Pulmonary artery endothelial cell (primary cell): Measurements from ENCODE around the gene SH3GL1. TPM values are rescaled to one million over a fixed set of nuclear protein-coding genes. Genes with fewer than 3 reads are reported as not detected.

Experiments used
- DNase-seq: peaks from one replicate; pipeline ENCODE4 v3.0.0-alpha.2; 2011; ENCODE audit warnings: low read depth, low spot score
- total RNA-seq: library from RNA; depleted of rRNA; stranded (reverse); fragments of >200 nt; gene quantifications from 2 replicates; pipeline ENCODE4 v1.2.3, GENCODE V29; 2014

The SH3GL1 gene
- total RNA-seq, 1 donor from 2014 or later, result 48.3 TPM

- no peak for DNase-seq
These were observed 24.2 kb downstream of the SH3GL1 start for GRCh38 chr19:4376028-4376670.

GRCh38 chr19:4375164-4376027, 25.0 kb downstream of the SH3GL1 start:
- DNase-seq, result no peak

GRCh38 chr19:4374498-4375163, 25.7 kb downstream of the SH3GL1 start:
- no peak for DNase-seq

DNA sequence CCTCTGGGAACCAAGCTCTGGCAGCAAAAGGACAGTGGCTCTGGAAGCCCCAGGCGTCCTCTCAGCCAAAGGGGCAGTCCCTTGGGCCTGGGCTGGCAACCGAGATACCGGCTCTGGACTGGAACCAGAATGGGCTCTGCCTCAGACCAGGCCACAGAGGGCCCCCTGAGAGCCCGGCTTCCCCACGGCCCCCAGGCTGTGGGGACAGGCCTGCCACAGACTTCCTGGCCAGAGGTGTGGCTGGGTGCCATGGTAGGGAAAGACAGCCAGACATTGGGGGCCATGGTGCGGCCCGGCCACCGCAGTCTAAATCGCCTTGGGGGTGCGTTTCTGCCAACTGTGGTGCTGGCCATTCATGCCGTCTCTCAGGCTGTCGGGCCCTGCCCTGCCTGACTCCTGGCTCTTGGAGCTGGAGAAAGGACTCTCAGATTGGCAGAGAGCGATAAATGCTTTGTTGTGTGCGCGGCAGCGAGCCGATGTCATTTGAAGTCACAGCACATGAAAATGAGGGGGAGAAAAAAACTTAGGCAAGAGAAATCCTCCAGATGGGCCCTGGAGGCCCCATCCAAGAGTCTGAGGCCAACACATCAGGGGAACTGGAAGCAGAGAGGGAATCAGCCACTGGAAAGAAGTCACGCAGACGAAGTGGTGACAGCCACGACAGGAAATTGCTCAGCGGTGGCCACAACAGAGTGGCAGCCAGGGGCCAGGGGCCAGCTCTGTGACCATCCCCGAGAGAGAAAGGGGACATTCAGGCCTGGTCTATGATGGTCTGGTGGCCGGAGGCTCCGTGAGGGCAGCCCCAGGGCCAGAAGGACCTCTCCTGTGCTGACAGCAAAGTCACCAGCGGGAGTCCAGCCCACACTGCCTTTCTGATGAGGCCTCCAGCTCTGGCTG, 26.5 kb downstream of the SH3GL1 start:
- no peak for DNase-seq

- no peak for DNase-seq
These were observed 27.4 kb downstream of the SH3GL1 start for GRCh38 chr19:4373013-4373367.

DNA sequence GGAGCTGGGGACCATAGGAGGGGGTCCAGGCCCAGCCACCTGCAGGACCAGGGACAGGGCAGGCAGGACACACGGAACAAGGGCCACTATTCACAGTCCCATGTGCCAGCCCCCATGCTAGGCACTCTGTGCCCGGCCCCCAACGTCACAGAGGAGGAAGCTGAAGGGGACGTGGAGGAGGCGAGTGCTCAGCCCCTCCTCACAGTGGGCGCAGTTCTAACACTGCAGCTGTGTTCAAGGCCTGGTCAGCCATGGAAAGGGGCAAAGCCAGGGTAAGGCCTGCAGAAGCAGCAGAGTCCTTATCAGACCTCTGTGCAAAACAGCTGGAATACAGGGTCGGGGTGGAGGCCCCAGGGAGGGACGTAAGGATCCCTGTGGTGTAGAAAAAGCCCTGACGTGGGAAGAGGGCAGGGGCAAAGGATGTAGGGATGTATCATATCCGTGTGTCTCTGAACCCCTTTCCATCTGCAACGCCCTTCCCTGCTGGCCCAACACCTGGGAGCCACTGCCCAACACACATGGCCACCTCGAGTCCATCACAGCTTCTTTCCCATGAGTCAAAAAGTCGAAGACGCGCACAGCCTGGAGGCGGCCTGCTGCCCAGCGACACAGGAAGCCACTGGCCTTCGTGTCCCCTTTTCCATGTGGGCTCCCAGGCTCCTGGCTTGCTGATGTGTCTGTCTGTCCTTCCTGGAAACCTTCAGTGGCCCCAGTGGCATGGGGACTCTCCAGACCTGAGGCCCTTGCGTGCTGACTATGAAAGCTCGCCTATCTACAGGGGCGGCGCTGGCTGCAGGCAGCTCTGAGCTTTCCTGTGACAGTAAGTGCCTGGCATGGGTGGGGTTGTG, 28.0 kb downstream of the SH3GL1 start:
- no peak for DNase-seq

- no peak for DNase-seq
These were observed 28.8 kb downstream of the SH3GL1 start for GRCh38 chr19:4371247-4372164.

DNA sequence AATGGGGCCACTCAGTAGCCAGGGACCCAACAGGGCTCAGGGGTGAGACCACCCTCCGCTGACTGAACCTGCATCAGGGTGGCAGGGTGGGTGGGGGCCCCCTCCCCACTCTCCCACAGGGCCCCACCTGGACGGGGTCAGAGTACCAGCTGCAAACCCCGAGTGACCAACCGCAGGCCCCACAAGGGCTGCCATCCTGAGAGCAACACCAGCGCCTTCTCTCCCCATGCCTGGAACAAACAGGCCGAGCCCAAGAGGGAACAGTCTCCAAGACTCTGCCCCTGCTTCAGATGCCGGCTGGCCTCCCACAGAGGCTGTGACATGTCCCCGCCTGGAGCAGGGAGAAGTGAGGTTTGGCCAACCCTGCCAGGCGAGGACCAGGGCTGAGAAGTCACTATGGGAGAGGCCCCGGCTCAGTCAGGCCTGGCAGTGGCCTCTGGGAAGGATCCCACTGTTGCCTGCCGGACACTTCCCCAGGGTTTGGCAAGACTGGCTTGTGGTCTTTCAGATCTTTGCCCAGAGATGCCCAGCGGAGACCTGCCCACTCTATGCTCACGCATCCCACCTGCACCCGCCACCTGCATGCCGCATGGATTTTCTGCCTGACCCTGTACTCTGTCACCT, 29.8 kb downstream of the SH3GL1 start:
- DNase-seq, result no peak

DNA sequence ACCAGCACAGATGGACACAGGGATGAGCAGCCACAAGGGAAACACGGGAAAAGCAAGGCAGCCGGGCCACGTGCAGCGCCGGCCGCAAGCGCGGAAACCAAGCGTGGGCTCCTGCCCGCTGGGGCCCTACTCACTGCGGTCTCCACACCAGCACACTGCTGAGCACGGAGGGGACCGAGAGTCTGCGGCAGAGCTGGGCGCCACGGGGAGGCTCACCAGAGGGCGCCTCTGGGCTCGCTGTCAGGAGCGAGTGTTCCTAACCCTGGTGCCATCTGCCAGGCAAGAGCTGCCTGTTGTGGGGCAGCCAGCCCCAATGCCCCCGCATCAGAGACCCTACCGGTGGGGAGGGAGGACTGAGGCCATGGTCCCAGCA, 30.5 kb downstream of the SH3GL1 start:
- DNase-seq, result no peak

- no peak for DNase-seq
These were observed 31.0 kb downstream of the SH3GL1 start for GRCh38 chr19:4369109-4369887.

DNA sequence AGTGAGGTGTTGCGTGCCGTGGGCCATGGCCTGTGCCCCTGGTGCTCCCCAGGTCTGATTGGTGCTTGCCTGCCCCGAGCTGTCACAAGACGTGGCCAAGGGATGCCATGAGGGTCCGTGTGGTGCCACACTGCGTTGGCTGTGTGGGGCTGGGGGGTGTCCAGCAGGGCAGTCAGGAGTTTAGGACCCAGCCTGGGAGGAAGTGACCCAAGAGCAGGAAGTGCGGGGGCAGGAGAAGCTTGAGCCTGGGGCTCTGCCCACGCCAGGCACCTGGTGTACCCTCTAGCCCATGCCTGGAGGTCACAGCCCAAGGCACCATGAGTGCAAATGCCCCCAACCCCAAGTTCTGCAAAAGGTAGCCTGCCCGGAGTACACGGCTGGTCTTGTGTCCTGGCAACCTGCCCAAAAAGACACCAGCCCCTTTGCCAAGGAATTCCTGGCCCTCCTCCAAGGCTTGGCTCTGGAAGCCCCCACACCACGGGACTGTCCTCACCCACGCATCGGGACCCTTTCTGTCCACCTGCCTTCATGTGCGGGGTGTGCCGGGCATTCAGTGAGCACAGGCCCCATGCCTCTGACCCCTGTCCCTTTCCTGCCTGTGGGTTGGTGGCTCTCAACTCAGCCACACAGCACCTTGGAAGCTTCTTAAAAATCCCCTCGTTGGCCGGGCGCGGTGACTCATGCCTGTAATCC, 32.1 kb downstream of the SH3GL1 start:
- DNase-seq, result no peak

DNA sequence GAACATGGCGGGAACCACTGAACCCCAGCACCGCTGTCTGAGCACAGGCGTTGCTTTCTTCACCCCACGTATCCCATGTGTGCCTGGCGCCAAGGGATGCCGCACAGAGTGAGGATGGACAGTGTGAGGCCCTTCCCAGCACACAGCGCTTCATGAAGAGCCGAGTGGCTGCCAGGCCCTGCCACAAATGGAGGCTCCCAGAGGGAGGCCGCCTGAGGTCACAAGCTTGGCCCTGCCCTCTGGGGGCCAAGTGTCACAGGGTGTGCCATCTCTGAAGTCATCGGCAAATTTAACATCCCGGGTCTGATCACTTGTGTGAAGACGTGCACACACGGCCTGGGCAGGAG, 32.6 kb downstream of the SH3GL1 start:
- no peak for DNase-seq

DNA sequence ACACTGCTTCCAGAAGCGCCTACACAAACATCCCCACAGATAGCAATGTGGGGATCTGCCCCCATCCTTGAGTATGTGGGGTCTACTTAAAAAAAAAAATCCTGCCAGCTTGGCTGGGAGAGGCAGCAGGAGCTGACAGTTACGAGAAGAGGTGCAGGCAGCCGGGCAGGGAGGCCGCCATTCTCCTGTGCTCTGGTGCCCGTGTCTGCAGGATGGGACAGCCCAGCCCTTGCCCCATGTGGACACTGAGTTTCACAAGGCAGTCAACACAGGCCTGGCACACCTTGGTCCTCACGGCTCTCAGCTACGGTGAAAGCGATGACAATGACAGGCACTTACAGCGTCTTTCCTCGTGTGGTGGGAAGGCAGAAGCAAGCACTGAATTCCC, 33.0 kb downstream of the SH3GL1 start:
- no peak for DNase-seq

DNA sequence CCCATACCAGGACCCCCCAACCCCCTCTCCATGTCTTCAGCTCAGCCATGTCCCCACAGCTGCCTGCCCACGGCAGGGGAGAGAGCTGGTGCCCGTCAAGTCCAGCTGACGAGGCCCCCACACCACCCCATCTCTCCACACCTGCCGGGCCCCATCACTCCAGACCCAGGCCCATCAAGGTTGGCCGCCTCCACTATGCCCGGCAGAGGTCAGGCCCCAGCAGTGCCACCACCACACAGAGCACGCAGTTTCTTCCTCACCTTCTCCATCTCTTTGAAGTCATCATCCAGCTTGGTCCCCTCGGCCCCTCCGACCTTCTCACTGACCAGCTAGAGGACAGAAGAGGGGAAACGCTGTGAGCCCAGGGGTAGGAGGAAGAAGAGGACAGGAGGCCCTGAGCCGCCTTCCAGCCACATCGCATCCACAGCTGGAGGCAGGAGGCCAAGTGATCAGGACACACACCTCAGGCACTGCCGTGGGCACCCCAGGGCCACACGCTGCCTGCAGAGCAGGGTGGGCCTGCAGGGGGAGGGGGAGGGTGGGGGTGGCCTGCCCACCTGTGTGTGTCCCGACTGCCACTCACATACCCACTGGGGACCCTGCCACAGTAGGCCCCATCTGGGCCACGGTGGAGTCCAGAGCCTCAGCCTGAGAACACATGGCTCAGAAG, 33.5 kb downstream of the SH3GL1 start:
- DNase-seq, result no peak

- DNase-seq, result no peak
These were observed 34.3 kb downstream of the SH3GL1 start for GRCh38 chr19:4365791-4366665.

GRCh38 chr19:4365341-4365740, 35.0 kb downstream of the SH3GL1 start:
- DNase-seq, result no peak
